ENCODE data around the gene USP34. TPM values are rescaled to one million over a fixed set of nuclear protein-coding genes. Genes with fewer than 3 reads are reported as not detected.

USP34 gene
- total RNA-seq, 1 experiment from 2014 or later, result 76.3 TPM

GRCh38 chr2:61492476-61492875, 21.6 kb upstream of the USP34 start (continued):
- TF ChIP-seq REST (IDR thresholded peaks at IDR 0.05; ENCODE audit: low read depth), result no peak

- Histone ChIP-seq H3K9ac (ENCODE audit: low read length) (no peak overlapping the region), H3K4me3 (replicated peaks in 1 of 2; ENCODE audit: low read depth in 1 of 2, low read length in 2 of 2) (no peak overlapping the region), H3K36me3 (ENCODE audit: control insufficient read depth in 1 of 2, insufficient read depth in 2 of 2, low read length in 2 of 2) (peaks cover 52 to 73% of the 10 kb centered on the region in 2 experiments), H4K20me1 (ENCODE audit: insufficient read depth) (peaks cover 22% of the 10 kb centered on the region; the same call in 1 of the 2 replicates), H2AFZ (ENCODE audit: low read depth, low read length, poor library complexity, severe bottlenecking) (no peak overlapping the region), H3K27me3 (ENCODE audit: insufficient read depth, low read length) (no peaks in the 10 kb centered on the region), H3K9me3 (ENCODE audit: control insufficient read depth in 1 of 2, insufficient read depth in 1 of 2, low read depth in 1 of 2, low read length in 2 of 2) (no peaks in the 10 kb centered on the region), H3K4me1 (ENCODE audit: control insufficient read depth in 1 of 2, insufficient read depth in 2 of 2, low read length in 2 of 2) (no peaks in the 10 kb centered on the region), H3K27ac (ENCODE audit: low read depth, low read length) (no peak overlapping the region), H3K4me2 (ENCODE audit: low read length) (no peak overlapping the region), H3K9me2 (ENCODE audit: insufficient read depth) (no peaks in the 10 kb centered on the region), H3K79me2 (ENCODE audit: insufficient read depth, low read length) (peaks cover 80% of the 10 kb centered on the region)
- DNase-seq (ENCODE audit: low read depth, low spot score), result no peak
- no peak for ATAC-seq
- no TSS peak for BruUV-seq (replicated peaks)
- intact Hi-C loops (cut with micrococcal nuclease), result no loop called here
- CTCF ChIA-PET, result no interaction called here
- POLR2A ChIA-PET, result no interaction called here
- RAD21 ChIA-PET (ENCODE audit: low non-redundant PET in 1 of 2, low total read pairs in 2 of 2, uncharacterized antibody in 2 of 2, unreplicated experiment in 2 of 2), result no interaction called here
- no peak for TF ChIP-seq REST (IDR thresholded peaks at IDR 0.05; ENCODE audit: low read depth)
- TF ChIP-seq POLR2AphosphoS5 (IDR thresholded peaks at IDR 0.05; ENCODE audit: low read depth, low read length), result no peak
- no peak for TF ChIP-seq MAX (IDR thresholded peaks at IDR 0.05)
- TF ChIP-seq SRF (IDR thresholded peaks at IDR 0.05; ENCODE audit: low read depth), result no peak
- no peak for TF ChIP-seq RAD21 (IDR thresholded peaks at IDR 0.05; ENCODE audit: low read depth)
- no peak for TF ChIP-seq ZFX (IDR thresholded peaks at IDR 0.05)
- no peak for TF ChIP-seq TCF7L2 (IDR thresholded peaks at IDR 0.05; ENCODE audit: borderline replicate concordance, extremely low read depth, insufficient read depth, insufficient read length)
- TF ChIP-seq EZH2phosphoT487 (IDR thresholded peaks at IDR 0.05; ENCODE audit: borderline replicate concordance), result no peak
- TF ChIP-seq ZBTB33 (IDR thresholded peaks at IDR 0.05; ENCODE audit: extremely low read depth, insufficient replicate concordance, low read length), result no peak
- no peak for TF ChIP-seq ZNF274 (IDR thresholded peaks at IDR 0.05; ENCODE audit: low read depth, low read length)
- TF ChIP-seq CEBPB (IDR thresholded peaks at IDR 0.05; ENCODE audit: low read depth), result no peak
- TF ChIP-seq EZH2 (IDR thresholded peaks at IDR 0.05), result no peak
- TF ChIP-seq SIN3A (IDR thresholded peaks at IDR 0.05; ENCODE audit: low read depth), result no peak
- no peak for TF ChIP-seq YY1 (IDR thresholded peaks at IDR 0.05; ENCODE audit: extremely low read depth, insufficient replicate concordance, low read depth, low read length)
- no peak for TF ChIP-seq EGR1 (IDR thresholded peaks at IDR 0.05; ENCODE audit: low read depth)
- TF ChIP-seq SP1 (IDR thresholded peaks at IDR 0.05; ENCODE audit: low read depth), result no peak
Measured at GRCh38 chr2:61485281-61485680, 14.4 kb upstream of the USP34 start.

Measured in HCT116 (cell line).